GM21717 (cell line): ENCODE data around the gene GPN1.
"Not testable (repeated sequence)": the region's sequence is repeated elsewhere in the genome, so short reads cannot be mapped to it uniquely, and the experiment has no call there.

Experiments used
- ATAC-seq: cut with Tn5 transposase; IDR thresholded peaks from one replicate; pipeline ENCODE4 v1.9.1; 2021; ENCODE audit warnings: mild to moderate bottlenecking, moderate library complexity; ENCODE audit not compliant: unreplicated experiment

The GPN1 gene

DNA sequence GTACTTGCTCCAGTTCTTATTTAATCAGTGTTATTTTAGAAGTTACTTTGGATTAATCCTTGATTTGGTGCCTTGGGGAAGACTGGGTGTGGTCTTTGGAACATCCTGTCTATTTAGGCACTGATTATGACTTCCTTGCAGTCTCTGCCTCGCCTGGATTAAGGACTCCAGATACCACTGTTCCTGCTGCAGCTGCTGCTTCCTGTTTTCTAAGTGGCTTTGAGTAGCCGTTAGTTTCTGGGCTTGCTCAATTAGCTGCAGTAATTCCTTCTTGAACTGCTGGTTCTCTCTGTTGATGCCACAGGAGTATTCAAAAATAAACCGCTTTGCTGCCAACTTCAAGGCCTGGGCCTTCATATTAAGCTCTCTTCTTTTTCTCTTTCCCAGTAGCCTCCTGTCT is 1.9 kb upstream of the GPN1 start:
- not testable (repeated sequence) for ATAC-seq

- ATAC-seq: peak; percentile 20
These were observed 685 bp upstream of the GPN1 start for GRCh38 chr2:27627963-27628766.

GRCh38 chr2:27630257-27630656 is 1.4 kb downstream of the GPN1 start:
- ATAC-seq: not testable (repeated sequence)

DNA sequence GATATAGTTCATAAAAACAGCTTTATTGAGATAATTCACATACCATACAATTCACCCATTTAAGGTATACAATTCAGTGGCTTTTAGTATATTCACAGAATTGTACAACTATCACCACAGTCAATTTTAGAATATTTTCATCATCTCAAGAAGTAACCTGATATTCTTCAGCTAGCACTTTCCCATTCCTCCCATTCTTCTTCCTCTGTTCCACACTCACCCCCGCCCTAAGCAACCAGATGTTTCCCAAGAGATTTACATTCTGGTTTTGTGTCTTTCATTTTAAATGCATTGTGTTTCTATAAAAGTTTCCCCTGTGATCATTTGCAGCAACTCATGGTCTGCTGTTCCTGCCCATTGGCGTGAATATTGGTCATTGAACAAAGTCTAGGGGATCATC is 5.4 kb downstream of the GPN1 start:
- no peak for ATAC-seq

- no peak for ATAC-seq
These were observed 7.9 kb downstream of the GPN1 start for GRCh38 chr2:27636766-27637165.

DNA sequence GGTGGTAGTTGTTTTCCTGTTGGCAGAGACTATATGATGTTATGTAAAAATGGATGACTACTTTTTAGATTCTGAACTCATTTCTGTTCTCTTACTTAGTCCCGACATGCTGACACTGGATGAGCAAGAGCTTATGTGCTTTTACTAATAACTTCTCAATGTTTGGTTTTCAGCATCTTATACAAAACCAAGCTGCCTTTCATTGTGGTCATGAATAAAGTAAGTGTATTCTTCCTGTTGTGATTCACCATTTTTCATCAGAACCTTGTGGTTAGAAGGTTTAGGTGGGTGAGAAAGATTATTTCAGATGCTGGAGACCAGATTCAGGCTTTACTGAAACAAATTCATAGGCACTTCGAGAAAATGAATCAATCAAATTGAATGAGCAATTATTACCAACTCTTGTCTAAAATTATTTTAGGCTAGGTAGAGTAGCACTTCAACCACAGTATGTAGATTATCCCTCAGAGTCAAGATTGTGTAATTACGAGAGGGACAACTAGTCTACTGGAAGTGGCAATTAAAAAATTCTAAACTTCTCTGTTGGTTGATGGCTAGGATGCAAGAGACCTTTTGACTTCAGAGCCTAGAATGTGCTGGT is 9.3 kb downstream of the GPN1 start:
- ATAC-seq: no peak

- ATAC-seq: no peak
These were observed 9.9 kb downstream of the GPN1 start for GRCh38 chr2:27638709-27639108.

DNA sequence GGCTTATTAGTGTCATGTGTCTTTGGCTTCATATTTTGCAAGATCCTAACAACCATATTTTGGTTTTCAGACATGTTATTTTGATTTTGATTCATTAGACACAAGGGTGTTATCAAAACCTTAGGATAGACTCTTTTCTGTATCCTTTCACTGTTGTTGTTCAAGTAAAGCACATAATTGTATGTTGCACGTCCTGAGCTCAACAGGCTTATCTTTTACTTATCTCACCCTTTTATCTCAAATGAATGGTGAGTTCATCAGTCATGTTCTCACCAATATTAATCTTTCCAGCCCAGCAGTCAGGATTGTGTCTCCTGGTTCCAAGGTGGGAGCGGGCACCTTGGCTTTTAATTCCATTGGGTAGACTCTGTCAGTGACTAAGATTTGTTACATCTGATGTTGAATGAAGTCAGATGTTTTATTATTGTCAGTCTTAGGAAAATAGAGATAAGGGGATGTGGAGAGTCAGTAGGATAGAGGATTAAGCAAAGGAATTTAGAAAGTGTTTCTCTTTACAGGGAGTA is 11.9 kb downstream of the GPN1 start:
- no peak for ATAC-seq

DNA sequence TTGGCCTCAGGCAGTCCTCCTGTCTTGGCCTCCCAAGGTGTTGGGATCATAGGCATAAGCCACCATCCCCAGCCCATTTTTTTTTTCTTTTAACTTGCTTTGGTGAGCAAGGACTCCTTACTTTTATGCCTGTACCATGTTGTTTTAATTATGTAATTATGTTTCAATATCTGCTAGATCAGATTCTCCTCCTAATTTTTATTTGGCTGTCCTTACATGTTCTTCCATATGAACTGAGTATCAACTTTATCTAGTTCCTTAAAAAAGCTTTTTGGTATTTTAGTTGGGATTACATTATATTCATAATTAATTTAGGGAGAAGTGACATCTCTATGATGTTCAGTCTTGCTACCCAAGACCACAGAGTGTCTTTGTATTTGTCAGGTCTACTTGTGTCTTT is 16.3 kb downstream of the GPN1 start:
- ATAC-seq: no peak

DNA sequence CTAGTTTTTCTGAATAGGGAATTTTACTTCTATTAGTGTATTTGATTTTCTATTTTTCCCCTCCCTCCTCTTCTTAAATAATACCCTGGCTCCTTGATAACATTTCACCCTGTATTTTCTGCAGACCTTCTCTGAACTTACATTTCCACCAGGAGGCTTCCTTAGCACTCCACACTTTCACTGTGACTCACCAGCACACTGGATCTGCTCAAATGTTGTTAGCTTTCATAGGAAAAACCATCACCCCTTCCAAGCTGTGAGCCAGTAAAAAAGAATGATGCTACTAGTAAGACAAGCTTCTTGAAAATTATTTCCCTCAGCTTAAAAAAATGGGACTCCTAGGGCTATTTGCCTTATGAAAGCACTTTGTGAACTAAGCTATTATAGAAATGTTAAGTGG is 18.4 kb downstream of the GPN1 start:
- ATAC-seq: no peak

- ATAC-seq: no peak
These were observed 18.9 kb downstream of the GPN1 start for GRCh38 chr2:27647737-27648136.

DNA sequence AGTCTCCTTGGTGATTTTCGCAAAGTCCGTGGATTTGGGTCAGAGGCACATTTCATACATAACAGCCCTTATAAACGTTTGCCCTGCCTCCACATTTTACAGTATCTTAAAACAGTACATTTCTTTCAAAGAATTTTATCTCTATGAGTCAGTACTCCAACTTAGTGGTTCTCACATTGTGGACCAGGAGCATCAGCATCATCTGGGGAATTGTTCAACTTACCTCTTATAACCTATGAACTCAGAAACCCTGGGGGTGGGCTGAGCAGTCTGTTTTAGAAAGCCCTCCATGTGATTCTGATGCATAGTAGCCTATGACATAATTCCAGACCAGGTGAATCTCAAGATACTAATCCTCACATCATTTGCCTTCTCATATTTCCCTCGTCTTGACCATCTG is 22.2 kb downstream of the GPN1 start:
- ATAC-seq: no peak

- no peak for ATAC-seq
These were observed 23.5 kb downstream of the GPN1 start for GRCh38 chr2:27652341-27652740.

DNA sequence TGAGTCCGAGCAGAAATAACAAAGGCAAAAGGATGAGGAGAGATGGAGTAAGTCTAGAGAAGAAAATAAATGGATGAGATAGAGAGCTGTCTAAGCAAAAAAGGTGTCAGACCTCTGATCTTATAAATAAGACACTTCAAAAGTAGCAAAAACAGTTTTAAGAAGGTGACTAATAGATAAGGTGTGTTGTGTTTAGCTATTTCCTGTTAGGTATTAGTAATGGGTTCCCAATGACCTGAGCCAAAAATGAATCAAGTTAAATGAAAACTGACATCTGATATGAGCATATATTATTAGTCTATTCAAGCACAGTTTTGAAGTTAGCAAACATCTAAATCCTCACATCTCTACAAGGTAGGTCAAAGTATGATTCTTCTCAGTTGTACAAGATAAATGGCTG is 23.9 kb downstream of the GPN1 start:
- no peak for ATAC-seq

DNA sequence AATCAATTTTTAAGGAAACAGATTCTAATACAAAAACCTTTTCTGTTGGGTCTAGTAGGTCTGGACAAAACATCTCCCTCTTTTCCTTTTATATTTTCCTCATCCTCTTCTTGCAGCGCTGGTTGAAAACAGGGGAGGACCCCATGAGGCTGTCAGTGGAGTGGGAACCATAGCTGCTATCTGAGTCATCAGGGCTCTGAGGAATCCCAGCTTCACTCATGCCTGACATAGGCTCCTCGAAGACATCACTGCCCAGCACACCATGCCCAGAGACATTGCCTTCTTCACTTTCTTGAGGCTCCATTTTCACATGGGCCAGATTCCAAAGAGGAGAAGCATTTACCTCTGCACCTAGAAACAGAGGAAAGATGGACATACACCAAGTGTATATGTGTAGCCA is 24.5 kb downstream of the GPN1 start:
- no peak for ATAC-seq

GRCh38 chr2:27655155-27655951 is 26.5 kb downstream of the GPN1 start:
- ATAC-seq: no peak

DNA sequence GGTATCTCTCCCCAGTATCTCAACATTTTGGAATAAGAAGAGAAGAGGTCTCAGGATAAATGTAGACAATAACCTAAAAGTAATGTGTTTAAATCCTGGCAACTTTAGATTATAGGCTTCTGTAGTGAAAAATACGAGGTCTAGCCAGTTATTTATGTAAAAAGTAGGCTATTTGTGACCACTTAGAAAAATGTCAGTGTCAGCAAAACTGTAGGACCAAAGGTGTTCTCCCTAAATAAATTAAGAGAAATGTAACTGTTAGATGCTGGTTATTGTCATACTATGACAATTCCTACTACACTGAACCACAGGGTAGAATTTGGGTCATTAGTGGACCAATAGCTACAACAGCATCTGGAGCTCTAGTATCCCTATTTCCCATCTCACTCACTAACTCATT is 32.5 kb downstream of the GPN1 start:
- no peak for ATAC-seq

- peak; percentile 59 for ATAC-seq
These were observed 34.7 kb downstream of the GPN1 start, which contains the start of the genes SLC4A1AP and SUPT7L for GRCh38 chr2:27663285-27664153. TSS of gene SLC4A1AP (plus strand) at chr2:27663889. CDS start at chr2:27663915, 26 bp downstream. TSS of gene SUPT7L (minus strand) at chr2:27663614. CDS start at chr2:27662192, 1,422 bp downstream.

DNA sequence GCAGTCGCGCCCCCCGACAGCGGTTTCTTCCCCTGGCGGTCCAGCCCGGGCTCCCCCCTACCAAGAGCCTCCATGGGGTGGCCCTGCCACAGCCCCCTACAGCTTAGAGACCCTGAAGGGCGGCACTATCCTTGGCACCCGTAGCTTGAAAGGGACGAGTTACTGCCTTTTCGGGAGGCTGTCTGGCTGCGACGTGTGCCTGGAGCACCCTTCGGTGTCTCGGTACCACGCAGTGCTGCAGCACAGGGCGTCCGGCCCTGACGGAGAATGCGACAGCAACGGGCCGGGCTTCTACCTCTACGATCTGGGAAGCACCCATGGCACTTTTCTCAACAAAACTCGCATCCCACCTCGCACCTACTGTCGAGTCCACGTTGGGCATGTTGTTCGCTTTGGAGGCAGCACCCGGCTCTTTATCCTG is 35.3 kb downstream of the GPN1 start:
- peak; percentile 20 for ATAC-seq

DNA sequence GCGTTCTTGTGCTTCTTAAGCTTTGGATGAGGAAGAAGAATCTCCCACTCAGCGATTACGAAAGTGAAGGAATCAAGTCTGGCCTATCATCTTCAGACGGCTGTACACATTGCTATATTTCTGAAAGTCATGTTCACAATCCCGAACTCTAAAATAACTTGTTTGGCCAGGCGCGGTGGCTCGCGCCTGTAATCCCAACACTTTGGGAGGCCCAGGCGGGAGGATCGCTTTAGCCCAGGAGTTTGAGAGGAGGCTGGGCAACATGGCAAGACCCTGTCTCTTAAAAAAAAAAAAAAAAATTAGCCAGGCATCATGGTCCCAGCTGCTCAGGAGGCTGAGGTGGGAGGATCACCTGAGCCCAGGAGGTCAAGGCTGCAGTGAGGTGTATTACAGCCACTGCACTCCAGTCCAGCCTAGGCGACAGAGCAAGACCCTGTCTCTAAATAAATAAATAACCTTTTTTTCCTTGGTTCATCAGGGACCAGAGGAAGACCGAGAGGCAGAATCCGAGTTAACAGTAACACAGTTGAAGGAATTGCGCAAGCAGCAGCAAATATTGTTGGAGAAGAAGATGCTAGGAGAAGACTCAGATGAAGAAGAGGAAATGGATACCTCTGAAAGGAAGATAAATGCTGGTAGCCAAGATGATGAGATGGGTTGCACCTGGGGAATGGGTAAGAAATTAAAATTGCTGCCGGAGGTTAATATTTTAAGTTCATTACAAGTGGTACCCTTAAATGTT is 35.9 kb downstream of the GPN1 start:
- no peak for ATAC-seq
